Hematopoietic multipotent progenitor cell treated with erythropoietin and hydrocortisone succinate and interleukin-3 and kit ligand, for 8 days (in vitro differentiated cells): ENCODE results near the gene MPP4.
A peak's percentile ranks its signal among the peaks of the same experiment; 100 is the strongest.
"Not testable (repeated sequence)": the region's sequence is repeated elsewhere in the genome, so short reads cannot be mapped to it uniquely, and the experiment has no call there.

Experiments used
- DNase-seq: peaks from one replicate; pipeline ENCODE4 v3.0.0-alpha.2; 2015

MPP4 gene

GRCh38 chr2:201698588-201699226, at the start of gene MPP4:
TSS of gene MPP4 (minus strand) at chr2:201698644. CDS start at chr2:201693954, 4,690 bp downstream.
- no peak for DNase-seq

DNA sequence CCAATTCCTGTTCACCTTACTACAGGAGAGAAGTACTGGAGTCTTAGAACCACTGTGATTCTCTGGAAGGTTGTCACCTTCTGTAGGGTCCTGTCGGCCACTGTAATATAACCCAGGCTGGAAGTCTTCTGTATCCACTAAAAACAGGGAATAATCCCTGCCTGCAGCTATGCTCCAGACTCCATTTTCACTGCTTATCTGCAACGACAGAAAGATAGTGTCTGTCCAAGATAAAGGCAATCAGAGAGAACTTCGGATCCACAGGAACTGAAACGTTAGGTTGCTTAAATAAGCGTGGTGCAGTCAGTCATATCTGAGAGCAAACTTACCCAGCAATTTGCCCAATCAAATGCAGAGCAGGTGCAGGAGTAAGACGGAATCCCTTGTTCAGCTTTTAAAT, 48.1 kb upstream of the MPP4 start:
- DNase-seq: peak; percentile 49

- DNase-seq: no peak
Observed at GRCh38 chr2:201735486-201735885, 37.0 kb upstream of the MPP4 start.

DNA sequence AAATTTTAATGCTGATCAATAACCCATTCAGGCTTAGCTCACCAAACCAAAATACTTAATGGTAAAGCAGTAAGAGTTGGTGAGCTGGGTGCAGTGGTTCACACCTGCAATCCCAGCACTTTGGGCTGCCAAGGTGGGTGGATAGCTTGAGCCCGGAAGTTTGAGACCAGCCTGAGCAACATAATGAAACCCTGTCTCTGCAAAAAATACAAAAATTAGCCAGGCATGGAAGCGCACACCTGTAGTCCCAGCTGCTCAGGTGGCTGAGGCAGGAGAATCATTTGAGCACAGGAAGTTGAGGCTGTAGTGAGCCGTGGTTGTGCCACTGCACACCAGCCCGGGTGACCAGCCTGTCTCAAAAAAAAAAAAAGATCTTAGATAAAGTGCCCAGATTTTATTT, 35.7 kb upstream of the MPP4 start:
- DNase-seq: no peak

- no peak for DNase-seq
Observed at GRCh38 chr2:201733544-201733943, 35.1 kb upstream of the MPP4 start.

DNA sequence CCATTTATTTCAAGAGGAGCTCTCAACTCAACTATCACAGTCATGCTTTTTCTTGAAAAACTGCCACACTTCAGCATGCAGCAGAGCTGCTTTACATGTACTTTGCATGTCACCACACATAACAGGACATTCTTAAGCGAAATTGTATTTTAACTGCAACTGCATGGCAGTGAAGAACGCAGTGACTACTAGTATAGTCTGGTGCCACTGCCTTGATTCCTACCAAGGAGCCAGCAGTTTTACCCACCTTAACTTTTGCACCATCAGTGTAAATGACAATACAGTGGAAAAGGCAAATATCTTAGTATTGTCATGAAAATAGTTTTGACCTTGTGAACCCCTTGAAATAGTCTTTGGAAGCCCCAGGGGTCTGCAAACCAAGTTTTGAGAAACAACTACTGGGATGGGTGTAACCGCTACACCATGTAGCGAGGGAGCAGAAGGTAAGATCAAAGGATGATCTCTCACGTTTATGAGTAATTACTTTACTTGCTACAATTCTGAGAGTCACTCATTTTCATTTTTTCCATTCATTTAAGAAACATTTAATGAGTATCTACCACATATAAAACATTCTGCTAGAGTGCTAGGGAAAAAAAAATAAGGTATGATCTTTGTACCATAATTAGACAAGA, 32.3 kb upstream of the MPP4 start:
- DNase-seq: no peak

GRCh38 chr2:201715459-201715858, 17.0 kb upstream of the MPP4 start:
- no peak for DNase-seq

- no peak for DNase-seq
Observed at GRCh38 chr2:201712726-201713125, 14.3 kb upstream of the MPP4 start.

DNA sequence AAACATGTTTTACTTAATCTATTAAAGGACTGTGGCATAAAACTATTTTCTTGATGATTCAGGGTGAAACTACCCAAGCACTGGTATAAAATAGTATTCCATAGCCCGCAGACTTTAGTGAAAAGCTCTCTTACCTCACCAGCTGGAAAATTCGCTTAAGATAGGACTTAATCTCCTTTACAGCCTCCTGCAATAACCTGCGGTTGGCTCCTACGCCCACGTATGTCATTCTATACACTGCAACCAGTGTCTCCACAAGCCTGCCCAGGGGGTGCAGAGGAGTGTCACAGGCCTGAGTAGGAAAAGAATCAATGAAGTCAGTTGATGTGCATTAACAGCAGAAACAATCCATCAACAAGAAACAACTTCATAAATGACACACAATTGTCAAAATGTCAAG, 11.3 kb upstream of the MPP4 start:
- DNase-seq: no peak

GRCh38 chr2:201709049-201709448, 10.6 kb upstream of the MPP4 start:
- no peak for DNase-seq

GRCh38 chr2:201707753-201708152, 9.3 kb upstream of the MPP4 start:
- no peak for DNase-seq

- DNase-seq: no peak
Observed at GRCh38 chr2:201707142-201707541, 8.7 kb upstream of the MPP4 start.

- no peak for DNase-seq
Observed at GRCh38 chr2:201704536-201704935, 6.1 kb upstream of the MPP4 start.

GRCh38 chr2:201701646-201702045, 3.2 kb upstream of the MPP4 start:
- DNase-seq: no peak

DNA sequence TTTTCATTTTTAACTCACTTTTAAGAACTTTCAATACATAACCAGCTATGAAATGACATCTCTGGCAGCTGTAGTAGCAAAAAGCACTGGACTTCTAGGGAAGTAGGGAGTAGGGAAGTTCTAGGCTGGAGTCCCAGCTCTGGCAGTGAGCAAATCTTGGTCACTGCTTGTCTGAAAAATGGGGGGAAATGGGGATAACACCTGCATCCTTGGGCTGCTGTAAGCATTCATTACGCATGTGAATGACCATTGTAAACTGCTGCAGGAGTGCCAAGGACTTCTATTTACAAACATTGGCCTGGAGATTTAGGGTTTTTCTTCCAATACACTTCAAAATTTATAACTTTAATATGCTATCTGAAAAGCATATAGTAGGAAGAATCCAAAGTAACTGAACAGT, 972 bp upstream of the MPP4 start:
- no peak for DNase-seq

GRCh38 chr2:201697899-201698298, 545 bp downstream of the MPP4 start:
- no peak for DNase-seq

DNA sequence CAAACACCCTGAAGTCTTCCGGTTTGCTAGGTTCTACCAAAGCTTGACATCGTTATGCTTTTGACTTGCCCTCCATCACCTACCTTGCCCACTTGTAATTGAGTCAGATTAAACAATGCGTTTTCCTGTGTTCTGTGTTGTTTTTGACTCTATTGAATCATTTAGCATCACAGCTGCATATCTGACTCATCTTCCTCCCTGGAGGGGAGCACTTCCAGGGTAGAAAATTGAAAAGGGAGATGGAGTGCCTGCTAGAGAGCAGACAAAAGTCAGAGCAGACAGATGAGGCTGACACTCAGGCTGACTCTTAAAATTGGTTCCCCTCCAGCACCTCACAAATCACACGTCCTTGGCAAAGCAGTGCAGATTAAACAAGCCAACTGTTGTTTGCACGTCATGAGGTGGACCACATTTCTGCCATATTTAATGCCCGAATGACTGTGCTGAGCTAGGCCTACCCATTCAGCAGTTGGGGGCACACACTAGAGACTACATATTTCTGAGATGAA, 2.2 kb downstream of the MPP4 start:
- DNase-seq: no peak

DNA sequence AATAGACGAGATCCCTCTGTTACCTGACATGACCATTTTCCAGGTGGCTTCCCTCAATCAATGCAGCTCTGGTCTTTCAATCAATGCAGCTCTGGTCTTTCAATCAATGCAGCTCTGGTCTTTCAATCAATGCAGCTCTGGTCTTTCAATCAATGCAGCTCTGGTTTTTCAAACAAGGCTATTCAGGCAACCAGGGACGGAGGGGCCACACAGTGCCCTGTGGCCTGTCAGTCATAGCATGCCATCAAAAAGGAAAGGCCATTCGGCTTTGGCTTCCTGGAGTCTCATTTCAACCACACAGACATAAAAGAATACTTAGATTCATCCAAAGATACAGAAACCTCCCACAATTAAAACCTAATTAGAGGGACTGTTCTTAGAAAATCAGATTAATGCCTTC, 13.3 kb downstream of the MPP4 start:
- no peak for DNase-seq

DNA sequence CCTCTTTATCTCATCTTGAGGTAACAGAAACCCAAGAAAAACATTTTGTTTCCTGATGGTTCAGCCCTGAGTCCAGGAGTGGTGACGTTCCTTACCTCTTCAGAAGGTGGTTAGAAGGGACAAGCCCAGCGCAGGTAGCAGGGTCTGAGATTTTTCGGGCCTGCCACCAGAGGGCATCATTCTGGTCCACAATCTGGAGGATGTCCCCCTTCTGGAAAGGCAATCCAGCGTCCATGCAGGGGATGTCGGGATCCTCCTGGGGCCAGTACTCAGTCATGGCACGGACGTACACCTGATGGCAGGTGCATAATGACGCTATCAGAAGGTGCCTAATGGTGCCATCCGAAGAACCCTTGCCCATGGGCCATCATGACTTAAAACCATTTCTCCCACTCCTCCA, 17.7 kb downstream of the MPP4 start:
- DNase-seq: peak; percentile 16

GRCh38 chr2:201678401-201678800, 20.0 kb downstream of the MPP4 start:
- DNase-seq: no peak

DNA sequence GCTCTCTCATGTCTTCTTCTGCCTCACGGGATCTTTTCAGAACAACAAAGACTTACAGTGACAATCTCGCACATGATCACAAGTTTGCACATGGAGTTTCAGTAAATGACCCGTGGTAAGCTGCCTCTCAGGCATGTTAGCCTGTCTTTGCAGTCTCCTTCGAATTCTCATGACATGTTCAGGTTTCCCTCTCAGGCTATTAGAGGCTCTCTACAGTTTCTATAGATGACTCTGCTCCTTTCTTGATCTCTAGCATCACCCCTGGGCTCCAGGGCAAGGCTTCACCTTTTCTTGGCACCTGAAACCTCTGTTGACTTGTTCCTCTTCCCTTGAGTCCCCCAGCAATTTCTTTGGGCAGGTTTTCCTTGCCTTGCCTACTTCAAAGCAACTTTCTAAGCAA, 23.0 kb downstream of the MPP4 start:
- no peak for DNase-seq

DNA sequence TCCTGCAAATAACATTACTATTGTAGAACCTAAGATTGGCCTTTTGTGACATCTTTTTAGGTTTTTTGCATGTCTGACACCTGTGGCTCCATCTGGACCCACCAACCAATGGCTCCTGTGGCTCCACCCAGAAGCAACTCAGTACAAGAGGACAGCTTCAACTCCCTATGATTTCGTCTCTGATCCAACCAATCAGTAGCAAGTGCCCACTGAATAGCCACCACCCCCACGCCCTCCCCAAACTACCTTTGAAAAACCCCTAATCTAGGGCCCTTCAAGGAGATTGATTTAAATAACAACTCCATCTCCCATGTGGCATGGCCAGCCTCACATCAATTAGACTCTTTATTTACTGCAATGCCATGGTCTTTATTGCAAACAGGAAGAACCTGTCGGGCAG, 23.6 kb downstream of the MPP4 start:
- no peak for DNase-seq

DNA sequence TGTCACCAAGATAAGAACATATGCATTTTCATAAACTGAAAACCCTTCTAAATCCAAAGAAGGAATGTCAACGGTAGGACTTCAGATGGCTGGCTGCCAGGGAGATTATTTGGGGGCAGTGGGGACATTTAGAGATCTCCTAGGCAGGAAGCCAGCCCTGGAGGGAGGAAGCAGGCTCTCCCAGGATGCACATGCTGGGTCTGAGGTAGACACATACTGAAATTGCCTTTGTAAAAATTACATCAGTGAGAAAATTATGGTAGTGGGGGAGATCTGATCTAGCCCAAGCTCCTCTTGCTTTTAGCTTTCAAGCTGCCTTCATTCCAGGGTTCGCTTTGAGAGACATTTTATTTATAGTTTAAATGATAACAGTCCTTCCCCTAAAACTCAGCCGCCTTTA, 24.1 kb downstream of the MPP4 start:
- DNase-seq: no peak

GRCh38 chr2:201673546-201673945, 24.9 kb downstream of the MPP4 start:
- no peak for DNase-seq

DNA sequence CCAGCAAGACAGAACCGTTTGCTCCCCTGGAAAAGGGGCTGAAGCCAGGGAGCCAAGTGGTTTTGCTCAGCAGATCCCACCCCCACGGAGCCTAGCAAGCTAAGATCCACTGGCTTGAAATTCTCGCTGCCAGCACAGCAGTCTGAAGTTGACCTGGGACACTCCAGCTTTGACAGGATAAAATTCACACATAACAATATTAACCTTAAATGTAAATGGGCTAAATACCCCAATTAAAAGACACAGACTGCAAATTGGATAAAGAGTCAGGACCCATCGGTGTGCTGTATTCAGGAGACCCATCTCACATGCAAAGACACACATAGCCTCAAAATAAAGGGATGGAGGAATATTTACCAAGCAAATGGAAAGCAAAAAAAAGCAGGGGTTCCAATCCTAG, 27.2 kb downstream of the MPP4 start:
- not testable (repeated sequence) for DNase-seq
